Activated CD4-positive, alpha-beta memory T cell treated with anti-CD3 and anti-CD28 coated beads for 36 hours (primary cell): ENCODE measurements around the gene MVB12B. TPM values are rescaled to one million over a fixed set of nuclear protein-coding genes. Genes with fewer than 3 reads are reported as not detected.

Experiments used
- CTCF ChIA-PET: fragments of 350-600 bp; sonication (Branson Sonifier 250); formaldehyde crosslinking; loops from one replicate; lab custom pipeline; 2021; ENCODE audit warnings: antibody characterized with exemption, inconsistent platforms; lab: Charles Lee
- POLR2A ChIA-PET: fragments of 350-600 bp; sonication (Branson Sonifier 250); formaldehyde crosslinking; loops from one replicate; lab custom pipeline; 2021; ENCODE audit warnings: antibody characterized with exemption; lab: Charles Lee
- DNase-seq: peaks from one replicate; pipeline ENCODE4 v3.0.0-alpha.2; 2020
- H3K27ac Mint-ChIP-seq: one replicate; pipeline ENCODE4 v1.8.0; 2021; ENCODE audit warnings: mixed read lengths
- H3K27me3 Mint-ChIP-seq: one replicate; pipeline ENCODE4 v1.8.0; 2021; ENCODE audit warnings: mixed read lengths
- H3K36me3 Mint-ChIP-seq: one replicate; pipeline ENCODE4 v1.8.0; 2021; ENCODE audit warnings: mixed read lengths
- H3K4me1 Mint-ChIP-seq: one replicate; pipeline ENCODE4 v1.8.0; 2021; ENCODE audit warnings: low read depth, mixed read lengths
- H3K4me3 Mint-ChIP-seq: one replicate; pipeline ENCODE4 v1.8.0; 2021; ENCODE audit warnings: mild to moderate bottlenecking, mixed read lengths
- H3K9me3 Mint-ChIP-seq: one replicate; pipeline ENCODE4 v1.8.0; 2021; ENCODE audit warnings: mixed read lengths
- intact Hi-C: fragments of 100-400 bp; cut with micrococcal nuclease; formaldehyde crosslinking; loops from one replicate; pipeline ENCODE4 v1.15.1; 2023
- total RNA-seq, 2 experiments: library from RNA; stranded (reverse); gene quantifications; one replicate each; pipeline ENCODE4 v1.2.3, GENCODE V29; 2021

Gene MVB12B
- total RNA-seq, 2 experiments from 2014 or later = 1.1 to 1.4 TPM

DNA sequence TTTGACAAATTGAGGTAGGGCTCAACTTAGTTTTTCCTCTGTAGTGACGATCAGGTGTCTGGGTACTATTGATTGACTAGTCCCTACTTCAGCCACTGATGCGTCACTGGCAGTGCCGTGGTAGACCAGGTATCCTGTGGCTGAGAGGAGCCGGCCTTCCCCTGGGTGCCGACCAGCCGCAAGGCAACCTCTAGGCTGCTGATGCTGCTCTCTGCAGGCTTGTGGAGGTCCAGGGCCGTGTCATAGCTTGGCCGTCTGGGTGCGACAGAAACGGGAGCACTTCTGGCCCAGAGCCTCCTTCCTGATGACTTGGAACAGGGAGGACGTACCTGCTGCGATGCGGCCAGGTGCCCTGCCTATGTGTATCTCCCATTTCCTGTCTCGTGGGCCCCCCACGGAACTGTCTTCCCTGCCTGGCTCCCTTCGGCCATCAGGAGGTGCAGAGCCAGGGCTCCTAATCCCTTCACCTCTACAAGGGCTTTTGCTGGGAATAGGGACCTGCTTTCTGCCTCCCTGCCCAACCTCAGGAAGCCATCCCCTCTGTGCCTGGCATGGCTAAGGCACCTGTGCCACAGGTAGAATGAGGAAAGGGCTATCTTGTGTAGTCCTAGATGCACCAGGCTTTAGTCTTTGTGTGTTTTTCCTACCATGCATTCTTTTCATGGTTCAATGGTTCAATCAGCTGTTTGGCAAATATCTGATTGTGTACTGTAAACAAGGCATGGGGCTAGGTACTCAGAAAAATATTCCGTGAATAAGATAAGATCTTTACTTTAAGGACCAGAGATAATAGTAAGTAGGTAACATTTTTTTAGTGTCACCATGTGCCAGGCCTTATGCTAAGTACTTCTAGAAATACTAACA, 44.6 kb downstream of the MVB12B start:
- ChIA-PET CTCF (no interaction called here), POLR2A (no interaction called here)
- Mint-ChIP-seq H3K27ac (no peak overlapping the region), H3K4me3 (no peak overlapping the region), H3K27me3 (no peaks in the 10 kb centered on the region), H3K4me1 (peaks cover 8% of the 10 kb centered on the region), H3K36me3 (no peaks in the 10 kb centered on the region), H3K9me3 (no peaks in the 10 kb centered on the region)
- intact Hi-C loops = no loop called here
- no peak for DNase-seq

- POLR2A ChIA-PET = no interaction called here
- no peaks in the 10 kb centered on the region for H3K9me3 Mint-ChIP-seq
- H3K4me3 Mint-ChIP-seq = no peak overlapping the region
- CTCF ChIA-PET = no interaction called here
- H3K36me3 Mint-ChIP-seq = no peaks in the 10 kb centered on the region
- H3K4me1 Mint-ChIP-seq = peaks cover 8% of the 10 kb centered on the region
- H3K27me3 Mint-ChIP-seq = no peaks in the 10 kb centered on the region
- no peak overlapping the region for H3K27ac Mint-ChIP-seq
- DNase-seq = no peak
- intact Hi-C loops = no loop called here
Measured at GRCh38 chr9:126372716-126373115, 46.1 kb downstream of the MVB12B start.

DNA sequence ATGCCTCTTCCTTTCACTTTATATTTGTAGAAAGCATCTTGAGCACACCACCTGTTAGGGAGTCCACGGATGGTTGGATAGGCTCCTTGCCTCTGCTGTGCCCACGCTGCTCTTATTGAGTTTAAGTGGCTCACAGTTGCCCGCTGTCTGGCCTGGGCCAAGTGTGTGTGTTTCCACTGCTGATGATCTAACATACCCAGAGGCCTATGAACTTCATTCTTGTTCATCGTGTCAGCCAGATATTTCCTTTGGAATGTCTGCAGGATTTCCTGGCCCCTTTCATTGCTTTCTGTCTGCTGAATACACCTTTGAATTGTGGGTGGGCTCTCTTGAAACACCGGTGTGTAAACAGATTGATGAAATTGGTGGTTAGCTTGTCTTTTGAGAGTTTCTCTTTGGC, 46.6 kb downstream of the MVB12B start:
- Mint-ChIP-seq H3K4me1 (peaks cover 8% of the 10 kb centered on the region), H3K9me3 (no peaks in the 10 kb centered on the region), H3K36me3 (no peaks in the 10 kb centered on the region), H3K4me3 (no peak overlapping the region), H3K27me3 (no peaks in the 10 kb centered on the region), H3K27ac (no peak overlapping the region)
- DNase-seq = no peak
- intact Hi-C loops = no loop called here
- CTCF ChIA-PET = no interaction called here
- POLR2A ChIA-PET = no interaction called here

DNA sequence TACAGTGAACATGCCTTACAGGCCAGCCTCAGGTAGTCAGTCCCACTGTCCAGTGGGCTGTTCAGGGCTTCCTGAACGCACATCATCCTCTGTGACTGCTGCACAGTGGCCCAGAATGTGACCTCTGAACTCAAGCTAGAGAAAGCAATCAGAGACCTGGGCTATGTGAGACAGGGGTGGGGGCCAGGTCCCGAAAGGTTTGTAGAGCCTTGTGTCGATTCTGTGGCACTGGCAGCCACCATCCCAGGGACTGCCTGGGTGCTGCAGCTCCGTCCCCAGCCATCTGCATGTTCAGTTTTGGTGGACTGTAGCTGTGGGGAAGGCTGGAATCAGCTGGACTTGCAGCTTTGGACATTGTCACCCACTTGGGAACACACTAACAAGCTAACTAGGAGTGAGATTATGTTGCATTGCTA, 47.7 kb downstream of the MVB12B start:
- no peak overlapping the region for H3K4me3 Mint-ChIP-seq
- no peak for DNase-seq
- H3K27ac Mint-ChIP-seq = no peak overlapping the region
- H3K4me1 Mint-ChIP-seq = peaks cover 8% of the 10 kb centered on the region
- H3K36me3 Mint-ChIP-seq = no peaks in the 10 kb centered on the region
- no peaks in the 10 kb centered on the region for H3K9me3 Mint-ChIP-seq
- ChIA-PET POLR2A (no interaction called here), CTCF (no interaction called here)
- intact Hi-C loops = no loop called here
- H3K27me3 Mint-ChIP-seq = no peaks in the 10 kb centered on the region

DNA sequence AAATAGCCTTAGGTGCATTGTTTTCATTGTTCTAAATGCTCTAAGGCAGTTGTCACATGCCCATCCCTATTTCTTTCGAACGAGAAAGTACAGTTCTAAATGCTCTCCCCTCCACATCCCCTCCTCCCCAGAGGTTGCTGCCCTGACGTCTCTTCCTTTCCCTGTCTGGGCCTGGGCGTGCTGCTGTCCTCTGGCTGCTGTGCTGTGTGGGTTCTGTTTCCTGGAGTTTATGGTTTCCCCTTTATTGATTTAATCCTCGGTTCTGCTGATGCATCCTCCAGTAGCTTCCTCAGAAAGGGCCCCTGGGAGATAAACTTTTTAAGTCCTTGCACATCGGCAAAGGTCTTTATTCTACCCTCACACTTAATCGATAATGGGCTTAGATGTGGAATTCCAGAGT, 48.8 kb downstream of the MVB12B start:
- intact Hi-C loops = no loop called here
- ChIA-PET POLR2A (no interaction called here), CTCF (no interaction called here)
- H3K36me3 Mint-ChIP-seq = no peaks in the 10 kb centered on the region
- H3K27me3 Mint-ChIP-seq = no peaks in the 10 kb centered on the region
- H3K27ac Mint-ChIP-seq = no peak overlapping the region
- H3K9me3 Mint-ChIP-seq = no peaks in the 10 kb centered on the region
- no peak overlapping the region for H3K4me3 Mint-ChIP-seq
- no peak for DNase-seq
- peaks cover 8% of the 10 kb centered on the region for H3K4me1 Mint-ChIP-seq

GRCh38 chr9:126376311-126377175, 49.9 kb downstream of the MVB12B start:
- POLR2A ChIA-PET = no interaction called here
- no peak overlapping the region for H3K27ac Mint-ChIP-seq
- intact Hi-C loops = no loop called here
- DNase-seq = no peak
- H3K36me3 Mint-ChIP-seq = no peaks in the 10 kb centered on the region
- H3K27me3 Mint-ChIP-seq = no peaks in the 10 kb centered on the region
- peaks cover 8% of the 10 kb centered on the region for H3K4me1 Mint-ChIP-seq
- H3K4me3 Mint-ChIP-seq = no peak overlapping the region
- CTCF ChIA-PET = interaction anchor here (0.8 kb wide), 1 partner anchor 124 kb away, joined by 3 read pairs; no protein-coding TSS in a partner anchor
- H3K9me3 Mint-ChIP-seq = no peaks in the 10 kb centered on the region

GRCh38 chr9:126377176-126377509, 50.5 kb downstream of the MVB12B start:
- Mint-ChIP-seq H3K27me3 (no peaks in the 10 kb centered on the region), H3K9me3 (no peaks in the 10 kb centered on the region), H3K27ac (no peak overlapping the region), H3K4me3 (no peak overlapping the region), H3K36me3 (no peaks in the 10 kb centered on the region), H3K4me1 (peaks cover 8% of the 10 kb centered on the region)
- ChIA-PET CTCF (interaction anchor here (0.9 kb wide), 1 partner anchor 59 kb away, joined by 4 read pairs; no protein-coding TSS in a partner anchor), POLR2A (no interaction called here)
- no peak for DNase-seq
- intact Hi-C loops = no loop called here

- ChIA-PET CTCF (interaction anchor here (0.9 kb wide), 1 partner anchor 59 kb away, joined by 4 read pairs; no protein-coding TSS in a partner anchor), POLR2A (no interaction called here)
- Mint-ChIP-seq H3K27me3 (no peaks in the 10 kb centered on the region), H3K36me3 (no peaks in the 10 kb centered on the region), H3K9me3 (no peaks in the 10 kb centered on the region), H3K4me3 (no peak overlapping the region), H3K4me1 (peaks cover 8% of the 10 kb centered on the region), H3K27ac (no peak overlapping the region)
- no peak for DNase-seq
- intact Hi-C loops = no loop called here
Measured at GRCh38 chr9:126377536-126377935, 50.9 kb downstream of the MVB12B start.

GRCh38 chr9:126378761-126379160, 52.1 kb downstream of the MVB12B start:
- no peaks in the 10 kb centered on the region for H3K9me3 Mint-ChIP-seq

DNA sequence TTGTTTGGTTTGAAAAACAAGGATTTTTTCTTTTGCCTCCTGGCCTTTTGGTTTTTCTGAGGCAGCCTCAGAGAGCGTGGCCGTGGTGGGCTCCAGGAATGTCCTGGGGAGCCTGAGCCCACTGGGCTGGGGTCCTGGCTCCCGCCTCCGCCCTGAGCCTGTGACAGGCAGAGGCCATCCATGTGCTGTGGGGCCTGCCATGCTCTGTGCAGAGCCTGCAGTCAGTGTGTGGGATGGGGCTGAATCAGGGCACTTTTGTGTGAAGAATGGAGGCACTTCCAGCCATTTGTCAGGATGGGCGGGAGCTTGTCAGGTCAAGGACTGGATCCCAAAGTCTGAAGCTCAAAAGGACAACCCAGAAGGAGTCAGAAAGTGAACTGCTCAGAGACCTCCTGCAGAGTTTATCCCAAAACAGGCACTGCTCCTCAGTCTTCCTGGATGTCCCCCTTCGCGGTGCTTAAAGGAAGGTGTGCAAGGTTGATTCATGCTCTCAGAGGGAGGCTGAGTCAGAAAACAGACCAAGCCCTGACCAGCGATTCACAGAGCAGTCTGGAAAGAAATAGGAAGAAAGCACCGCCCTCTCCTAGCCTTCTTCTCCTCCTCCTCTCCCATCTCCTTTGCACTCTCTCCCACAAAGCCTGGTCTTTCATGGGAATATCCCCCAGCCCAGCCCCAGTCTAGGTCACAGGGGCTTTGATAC, 53.2 kb downstream of the MVB12B start:
- Mint-ChIP-seq H3K27me3 (no peaks in the 10 kb centered on the region), H3K27ac (no peak overlapping the region), H3K4me1 (peaks cover 8% of the 10 kb centered on the region), H3K9me3 (no peaks in the 10 kb centered on the region), H3K36me3 (no peaks in the 10 kb centered on the region), H3K4me3 (no peak overlapping the region)
- ChIA-PET CTCF (no interaction called here), POLR2A (no interaction called here)
- intact Hi-C loops = no loop called here
- DNase-seq = no peak

More at GRCh38 chr9:126378761-126379160, 52.1 kb downstream of the MVB12B start:
- POLR2A ChIA-PET = no interaction called here
- H3K27me3 Mint-ChIP-seq = no peaks in the 10 kb centered on the region
- no peak overlapping the region for H3K4me3 Mint-ChIP-seq
- H3K4me1 Mint-ChIP-seq = peaks cover 8% of the 10 kb centered on the region
- no peak overlapping the region for H3K27ac Mint-ChIP-seq
- intact Hi-C loops = no loop called here
- no peak for DNase-seq
- CTCF ChIA-PET = no interaction called here
- H3K36me3 Mint-ChIP-seq = no peaks in the 10 kb centered on the region

DNA sequence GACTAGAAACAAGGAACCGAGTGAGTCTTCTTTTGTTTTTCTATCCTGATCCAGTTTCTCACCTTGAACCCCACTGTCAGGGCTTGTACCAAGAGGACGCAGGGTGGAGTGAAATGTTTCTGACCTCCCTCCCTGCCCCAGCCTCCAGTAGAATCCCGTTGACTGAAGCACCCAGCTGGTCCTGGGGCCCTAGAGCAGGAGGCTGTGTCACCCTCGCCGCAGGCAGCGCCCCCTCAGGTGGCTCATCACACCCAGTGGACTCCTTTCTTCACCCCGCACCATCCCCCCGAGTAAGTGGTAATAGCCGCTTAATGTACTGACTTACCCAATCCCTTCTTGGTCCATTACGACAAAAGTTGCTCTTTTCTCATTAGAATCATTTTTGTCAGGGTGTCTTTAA, 53.8 kb downstream of the MVB12B start:
- H3K4me1 Mint-ChIP-seq = peaks cover 6% of the 10 kb centered on the region
- no peaks in the 10 kb centered on the region for H3K9me3 Mint-ChIP-seq
- no peak for DNase-seq
- intact Hi-C loops = no loop called here
- CTCF ChIA-PET = no interaction called here
- no peaks in the 10 kb centered on the region for H3K27me3 Mint-ChIP-seq
- no peaks in the 10 kb centered on the region for H3K36me3 Mint-ChIP-seq
- POLR2A ChIA-PET = no interaction called here
- H3K27ac Mint-ChIP-seq = no peak overlapping the region
- H3K4me3 Mint-ChIP-seq = no peak overlapping the region

DNA sequence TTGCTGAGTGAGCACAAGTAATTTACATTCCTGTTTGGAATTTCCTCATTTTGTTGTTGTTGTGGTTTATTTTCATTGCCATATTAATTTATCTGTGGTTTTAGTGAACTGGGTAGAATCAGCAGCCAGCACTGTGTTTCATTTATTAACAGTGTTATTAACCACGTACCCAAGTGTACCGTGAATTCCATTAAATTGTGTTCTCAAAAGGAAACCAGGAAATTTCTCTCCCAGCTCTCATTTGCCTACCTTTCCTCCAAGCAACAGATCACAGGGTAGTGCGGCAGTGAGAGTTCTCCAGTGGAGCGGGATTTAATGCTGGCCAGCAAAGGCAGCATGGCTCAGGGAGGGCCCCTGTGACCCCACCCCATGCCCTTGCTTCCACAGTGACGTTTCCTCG, 54.6 kb downstream of the MVB12B start:
- Mint-ChIP-seq H3K9me3 (no peaks in the 10 kb centered on the region), H3K4me1 (no peaks in the 10 kb centered on the region), H3K4me3 (no peak overlapping the region), H3K27ac (no peak overlapping the region), H3K27me3 (no peaks in the 10 kb centered on the region), H3K36me3 (no peaks in the 10 kb centered on the region)
- POLR2A ChIA-PET = no interaction called here
- CTCF ChIA-PET = no interaction called here
- no peak for DNase-seq
- intact Hi-C loops = no loop called here
